Endothelial cell of umbilical vein (primary cell): Measurements from ENCODE around the gene PTPN14. TPM values are rescaled to one million over a fixed set of nuclear protein-coding genes. Genes with fewer than 3 reads are reported as not detected.
A peak's percentile ranks its signal among the peaks of the same experiment; 100 is the strongest.

Experiments
- BruUV-seq: library from RNA; stranded (reverse); fragments of 400-500 nt; replicated peaks from 2 replicates; lab custom pipeline; 2021; lab: Mats Ljungman, UMichigan
- CTCF ChIA-PET: fragments of 300-600, 350-600 bp; sonication (Branson Sonifier 250); formaldehyde crosslinking; loops from one replicate; lab custom pipeline; 2021; ENCODE audit warnings: antibody characterized with exemption, inconsistent platforms; lab: Charles Lee
- POLR2A ChIA-PET: fragments of 300-600, 350-600 bp; sonication (Branson Sonifier 250); formaldehyde crosslinking; loops from one replicate; lab custom pipeline; 2021; ENCODE audit warnings: antibody characterized with exemption, inconsistent platforms; lab: Charles Lee
- DNase-seq: peaks from one replicate; pipeline ENCODE4 v3.0.0-alpha.2; 2011; ENCODE audit warnings: low read depth, low spot score
- FAIRE-seq: peaks from 2 replicates; lab custom pipeline; 2011; peaks lifted over from hg19 to GRCh38; lab: Jason Lieb, UNC
- H2AFZ ChIP-seq: 2 replicates; pipeline ENCODE4 v1.6.0; 2012; ENCODE audit warnings: low read depth, low read length, control low read depth, inconsistent platforms
- H3K27ac ChIP-seq: 2 replicates; pipeline ENCODE4 v1.5.1; 2011; ENCODE audit warnings: low read depth, mild to moderate bottlenecking, control low read depth, low read length, moderate library complexity; ENCODE audit not compliant: insufficient read depth
- H3K27me3 ChIP-seq, 2 experiments: 2 replicates each; pipeline versions ENCODE4 v1.6.0 to v1.6.1; 2011; ENCODE audit warnings: low read length in 2 of 2, mixed read lengths in 1 of 2; ENCODE audit not compliant: control insufficient read depth in 2 of 2, insufficient read depth in 2 of 2
- H3K36me3 ChIP-seq, 2 experiments: 2 replicates in 1 of 2; 3 replicates in 1 of 2; pipeline ENCODE4 v1.5.1; 2011; ENCODE audit warnings: low read length in 2 of 2, mild to moderate bottlenecking in 1 of 2, moderate library complexity in 1 of 2; ENCODE audit not compliant: control insufficient read depth in 2 of 2, insufficient read depth in 2 of 2; ENCODE audit errors: extremely low read depth in 1 of 2
- H3K4me1 ChIP-seq: 3 replicates; pipeline ENCODE4 v1.5.1; 2011; ENCODE audit warnings: mild to moderate bottlenecking, low read length; ENCODE audit not compliant: control insufficient read depth, insufficient read depth; ENCODE audit errors: extremely low read depth
- H3K4me2 ChIP-seq: 2 replicates; pipeline ENCODE4 v1.6.1; 2011; ENCODE audit warnings: low read length, control low read depth, mixed read lengths; ENCODE audit not compliant: insufficient read depth
- H3K4me3 ChIP-seq, 3 experiments: fragments of 200-600 bp in 1 of 3; sonication (generic), shearing (Covaris generic) in 1 of 3; replicated peaks in 1 of 3; 2 replicates each; pipeline ENCODE4 v1.5.1; 2011 to 2016; ENCODE audit warnings: control low read depth in 3 of 3, low read length in 3 of 3, mild to moderate bottlenecking in 2 of 3, inconsistent platforms in 1 of 3, low read depth in 1 of 3, moderate library complexity in 1 of 3; ENCODE audit not compliant: insufficient read depth in 1 of 3
- H3K79me2 ChIP-seq: 2 replicates; pipeline ENCODE4 v1.6.0; 2012; ENCODE audit warnings: low read length, inconsistent platforms; ENCODE audit not compliant: control insufficient read depth, insufficient read depth
- H3K9ac ChIP-seq: replicated peaks from 2 replicates; pipeline ENCODE3; 2011; ENCODE audit warnings: low read length, control low read depth; ENCODE audit not compliant: insufficient read depth; ENCODE audit errors: extremely low read depth
- H3K9me1 ChIP-seq: replicated peaks from 3 replicates; pipeline ENCODE4 v1.6.0; 2011; ENCODE audit warnings: mild to moderate bottlenecking, low read length; ENCODE audit not compliant: control insufficient read depth, insufficient read depth; ENCODE audit errors: extremely low read depth
- H3K9me3 ChIP-seq: replicated peaks from 2 replicates; pipeline ENCODE4 v1.5.1; 2012; ENCODE audit warnings: low read length, inconsistent platforms; ENCODE audit not compliant: control insufficient read depth, insufficient read depth
- H4K20me1 ChIP-seq: replicated peaks from 2 replicates; pipeline ENCODE3; 2011; ENCODE audit warnings: mild to moderate bottlenecking, low read length; ENCODE audit not compliant: control insufficient read depth, insufficient read depth; ENCODE audit errors: extremely low read depth
- CTCF ChIP-seq, 2 donors: IDR thresholded peaks; 1 replicate in 1 of 2; 2 replicates in 1 of 2; pipeline ENCODE4 v1.5.1; 2011; ENCODE audit warnings: low read length in 2 of 2, mild to moderate bottlenecking in 2 of 2, moderate library complexity in 2 of 2, control low read depth in 1 of 2, inconsistent platforms in 1 of 2, low read depth in 1 of 2; ENCODE audit not compliant: insufficient read depth in 1 of 2; ENCODE audit errors: extremely low read depth in 1 of 2
- EZH2 ChIP-seq: IDR thresholded peaks from 2 replicates; pipeline ENCODE4 v1.6.1; 2012; ENCODE audit warnings: borderline replicate concordance, low read depth, mild to moderate bottlenecking, moderate library complexity, low read length, inconsistent platforms; ENCODE audit not compliant: severe bottlenecking
- FOS ChIP-seq: IDR thresholded peaks from 2 replicates; pipeline ENCODE4 v1.6.1; 2011; ENCODE audit warnings: mild to moderate bottlenecking, low read length, moderate library complexity, borderline replicate concordance; ENCODE audit not compliant: insufficient read depth
- GATA2 ChIP-seq: IDR thresholded peaks from 2 replicates; pipeline ENCODE4 v1.7.0; 2011; ENCODE audit warnings: low read depth, mild to moderate bottlenecking, moderate library complexity, mixed read lengths, low read length; ENCODE audit not compliant: insufficient read length, insufficient read depth
- dilution Hi-C: fragments of 300-500 bp; cut with MboI; formaldehyde crosslinking; loops from one replicate; pipeline ENCODE4 v1.15.0; 2019; ENCODE audit warnings: low sequenced_read_pairs; ENCODE audit not compliant: extremely low pct_ligation_motif_present
- intact Hi-C: fragments of 100-400 bp; cut with micrococcal nuclease; formaldehyde crosslinking; loops from one replicate; pipeline ENCODE4 v1.10.0; 2022
- polyA plus RNA-seq, 4 experiments: library from polyadenylated mRNA; depleted of rRNA in 3 of 4; stranded (reverse) in 3 of 4; unstranded in 1 of 4; fragments of >200 nt; gene quantifications; 2 replicates each; pipeline versions ENCODE4 v1.2.1 to v1.2.3, GENCODE V29; 2011 to 2012; ENCODE audit warnings: missing spikeins in 1 of 4
- total RNA-seq: library from RNA; stranded (reverse); gene quantifications from 2 replicates; pipeline ENCODE4 v1.2.3, GENCODE V29; 2021

The PTPN14 gene
- total and polyA plus RNA-seq, 2 donors (not counting 3 experiments of a cell fraction or from before 2014, with no cell fraction given): 18.5 to 93.0 TPM

GRCh38 chr1:214569357-214570004 is 18.1 kb upstream of the PTPN14 start:
- no peaks in the 10 kb centered on the region for H3K36me3 ChIP-seq
- no peak overlapping the region for H3K4me3 ChIP-seq
- POLR2A ChIA-PET: interaction anchor here (0.6 kb wide), 1 partner anchor 136 kb away, joined by 5 read pairs; no protein-coding TSS in a partner anchor
- H3K27ac ChIP-seq: no peak overlapping the region
- H4K20me1 ChIP-seq: no peaks in the 10 kb centered on the region
- H3K9me3 ChIP-seq: no peaks in the 10 kb centered on the region
- no peaks in the 10 kb centered on the region for H3K9me1 ChIP-seq
- H3K4me2 ChIP-seq: no peak overlapping the region
- H3K27me3 ChIP-seq: no peaks in the 10 kb centered on the region
- CTCF ChIA-PET: interaction anchor here (1.2 to 5.8 kb wide), 4 partner anchors 11 to 238 kb away, joined by 3 to 40 read pairs (median 10); partner anchors contain the start of gene PTPN14
- dilution Hi-C loops: no loop called here
- no peak overlapping the region for H3K9ac ChIP-seq
- H3K79me2 ChIP-seq: no peaks in the 10 kb centered on the region
- TF ChIP-seq GATA2: peak; percentile 46
- peak; percentile 77 for TF ChIP-seq FOS
- TF ChIP-seq CTCF (IDR thresholded peaks at IDR 0.05; ENCODE audit: extremely low read depth in 1 of 2, insufficient read depth in 1 of 2, low read depth in 1 of 2, low read length in 2 of 2): no peak
- H3K4me1 ChIP-seq: peaks cover 48% of the 10 kb centered on the region
- FAIRE-seq (no peak), DNase-seq (peak; percentile 39)
- BruUV-seq: no TSS peak
- peak overlapping the region; percentile 47 for H2AFZ ChIP-seq
- intact Hi-C loops: no loop called here

DNA sequence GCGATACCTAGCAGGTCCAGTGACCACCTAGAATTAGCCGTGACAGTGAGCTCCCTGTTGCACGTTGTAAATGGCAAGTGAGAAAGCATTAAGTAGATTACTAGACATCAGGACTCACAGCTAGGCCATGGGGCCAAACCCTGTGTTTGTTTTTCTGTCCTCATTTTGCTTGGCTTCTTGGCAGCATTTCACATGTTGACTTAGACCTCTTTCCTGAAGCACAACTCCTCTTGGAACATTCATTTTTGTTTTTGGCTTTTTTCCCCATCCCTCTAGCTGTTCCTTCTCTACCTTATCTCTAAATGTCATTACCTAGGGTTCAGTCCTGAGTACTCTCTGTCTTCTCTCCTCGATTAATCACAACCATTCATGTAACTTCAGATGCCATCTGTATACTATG is 16.9 kb upstream of the PTPN14 start:
- no peaks in the 10 kb centered on the region for H3K9me3 ChIP-seq
- dilution Hi-C loops: no loop called here
- H3K27ac ChIP-seq: no peak overlapping the region
- no peaks in the 10 kb centered on the region for H3K79me2 ChIP-seq
- H3K9ac ChIP-seq: no peak overlapping the region
- H3K9me1 ChIP-seq: no peaks in the 10 kb centered on the region
- peak overlapping the region; percentile 15 for H3K4me2 ChIP-seq
- H2AFZ ChIP-seq: peak overlapping the region; percentile 58
- TF ChIP-seq EZH2 (no peak), CTCF (IDR thresholded peaks at IDR 0.05; ENCODE audit: extremely low read depth in 1 of 2, insufficient read depth in 1 of 2, low read depth in 1 of 2, low read length in 2 of 2) (no peak)
- no peak overlapping the region for H3K4me3 ChIP-seq
- intact Hi-C loops: no loop called here
- peaks cover 48% of the 10 kb centered on the region for H3K4me1 ChIP-seq
- DNase-seq: peak; percentile 71
- BruUV-seq: no TSS peak
- H3K36me3 ChIP-seq: no peaks in the 10 kb centered on the region
- H4K20me1 ChIP-seq: no peaks in the 10 kb centered on the region
- CTCF ChIA-PET: interaction anchor here (0.8 to 5.8 kb wide), 6 partner anchors 13 to 236 kb away, joined by 3 to 40 read pairs (median 9); partner anchors contain the start of gene PTPN14
- POLR2A ChIA-PET: no interaction called here
- H3K27me3 ChIP-seq: no peaks in the 10 kb centered on the region
- peak; percentile 76 for FAIRE-seq
